A204.1 (cell line): ENCODE measurements around the gene DDHD1.
"Not testable (repeated sequence)": the region's sequence is repeated elsewhere in the genome, so short reads cannot be mapped to it uniquely, and the experiment has no call there.

Source experiments
- FAIRE-seq: peaks from 2 replicates; lab custom pipeline; 2012; peaks lifted over from hg19 to GRCh38; lab: Jason Lieb, UNC

The DDHD1 gene

DNA sequence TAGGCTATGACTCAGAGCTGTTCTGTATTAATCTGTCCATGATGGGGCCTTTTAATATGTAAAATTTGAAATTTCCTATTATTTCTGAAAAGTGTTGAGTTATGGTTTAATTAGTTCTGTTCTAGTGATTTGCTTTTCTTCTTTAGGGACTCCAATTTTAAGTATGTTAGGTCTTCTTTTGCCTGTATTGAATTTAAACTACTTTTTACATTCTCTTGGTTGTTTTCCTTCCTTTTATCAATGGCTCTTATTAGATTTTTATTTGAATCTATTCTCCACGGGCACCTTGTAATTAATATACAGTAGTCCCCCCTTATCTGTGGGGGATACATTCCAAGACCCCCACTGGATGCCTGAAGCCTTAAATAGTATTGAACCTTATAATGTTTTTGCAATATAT is 46.4 kb downstream of the DDHD1 start:
- FAIRE-seq, result no peak

DNA sequence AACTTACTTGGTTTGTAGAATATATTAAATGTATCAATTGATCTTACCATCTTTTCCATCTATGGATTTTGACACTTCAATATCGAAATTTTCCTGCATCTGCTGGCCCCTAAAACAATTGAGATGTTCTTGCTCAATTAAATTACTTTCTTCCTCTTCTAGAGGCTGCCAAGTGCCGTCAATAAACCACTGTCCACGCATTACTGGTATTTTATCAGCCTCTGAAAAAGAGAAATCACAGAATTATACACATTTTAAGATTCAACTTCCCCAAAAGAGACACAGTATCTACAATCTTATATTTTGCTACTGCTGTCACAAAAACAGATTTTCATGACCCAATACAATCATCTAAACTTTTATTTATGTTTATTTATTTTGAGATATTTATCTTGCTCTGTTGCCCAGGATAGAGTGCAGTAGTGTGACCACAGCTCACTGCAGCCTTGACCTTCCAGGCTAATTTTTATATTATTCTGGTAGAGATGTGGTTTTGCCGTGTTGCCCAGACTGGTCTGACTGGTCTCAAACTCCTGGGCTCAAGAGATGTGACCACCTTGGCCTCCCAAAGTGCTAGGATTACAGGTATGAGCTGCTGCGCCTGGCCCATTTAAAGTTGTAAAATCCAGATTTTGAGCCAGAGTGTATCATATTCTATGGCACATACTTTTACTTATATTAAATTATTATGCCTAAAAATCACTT is 49.3 kb downstream of the DDHD1 start:
- no peak for FAIRE-seq

DNA sequence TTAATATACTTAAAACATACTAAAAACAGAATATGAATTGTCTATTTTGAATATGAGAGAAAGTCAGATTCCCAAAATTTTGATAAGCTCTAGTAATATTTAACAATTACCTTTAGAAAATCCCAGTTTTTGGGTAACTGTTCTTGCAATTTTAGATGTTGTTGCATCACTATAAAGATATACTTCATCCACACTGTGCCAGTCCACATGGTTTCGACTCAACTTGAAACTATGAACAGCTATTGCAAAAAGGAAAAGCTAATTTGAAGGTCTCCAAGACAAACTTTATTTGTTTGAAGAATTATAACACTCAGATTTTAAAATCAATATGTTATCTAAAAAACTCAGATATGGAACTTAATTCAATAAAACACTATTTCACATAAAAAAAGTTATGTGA is 59.9 kb downstream of the DDHD1 start:
- no peak for FAIRE-seq

DNA sequence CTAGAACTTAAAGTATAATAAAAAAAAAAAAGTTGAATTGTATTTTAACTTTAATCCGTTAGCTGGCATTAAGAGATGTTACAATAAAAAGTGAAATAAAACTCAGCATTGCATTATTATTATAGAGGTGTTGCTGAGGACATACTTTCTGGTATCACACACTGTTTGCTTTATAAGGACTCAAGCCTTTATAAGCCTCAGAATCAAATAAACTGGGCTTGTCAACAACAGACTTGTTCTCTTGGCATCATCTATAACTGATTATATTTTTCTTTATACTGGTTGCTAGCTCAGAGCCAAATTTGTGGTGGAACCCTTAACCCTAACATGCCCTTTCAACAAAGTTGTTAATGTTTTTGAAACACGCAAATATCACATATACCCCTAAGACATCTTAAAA is 62.3 kb downstream of the DDHD1 start:
- no peak for FAIRE-seq

DNA sequence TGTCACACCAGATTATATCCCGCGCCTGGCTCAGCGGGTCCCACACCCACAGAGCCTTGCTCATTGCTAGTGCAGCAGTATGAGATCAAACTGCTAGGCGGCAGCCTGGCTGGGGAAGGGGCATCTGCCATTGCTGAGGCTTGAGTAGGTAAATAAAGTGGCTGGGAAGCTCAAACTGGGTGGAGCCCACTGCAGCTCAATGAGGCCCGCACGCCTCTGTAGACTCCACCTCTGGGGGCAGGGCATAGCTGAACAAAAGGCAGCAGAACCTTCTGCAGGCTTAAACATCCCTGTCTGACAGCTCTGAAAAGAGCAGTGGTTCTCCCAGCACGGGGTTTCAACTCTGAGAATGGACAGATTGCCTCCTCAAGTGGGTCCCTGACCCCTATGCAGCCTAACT is 68.2 kb downstream of the DDHD1 start:
- not testable (repeated sequence) for FAIRE-seq

DNA sequence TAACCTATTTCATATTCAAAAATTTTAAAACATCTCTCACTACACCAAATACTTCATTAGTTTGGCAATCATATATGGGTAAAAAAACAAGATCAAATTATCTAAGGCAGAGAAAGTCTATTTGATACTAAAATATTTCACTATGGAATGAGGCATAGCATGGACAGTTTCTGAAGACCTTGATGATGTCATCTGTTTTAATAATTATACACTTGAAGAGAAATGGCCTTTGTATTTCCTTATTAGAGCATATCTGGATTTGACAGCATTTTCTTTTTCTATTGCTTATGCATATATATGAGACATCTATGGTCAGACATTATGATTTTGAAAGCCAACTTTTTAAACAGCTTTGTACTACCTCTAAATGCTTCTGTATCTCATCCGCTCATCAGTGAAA is 88.6 kb downstream of the DDHD1 start:
- no peak for FAIRE-seq

DNA sequence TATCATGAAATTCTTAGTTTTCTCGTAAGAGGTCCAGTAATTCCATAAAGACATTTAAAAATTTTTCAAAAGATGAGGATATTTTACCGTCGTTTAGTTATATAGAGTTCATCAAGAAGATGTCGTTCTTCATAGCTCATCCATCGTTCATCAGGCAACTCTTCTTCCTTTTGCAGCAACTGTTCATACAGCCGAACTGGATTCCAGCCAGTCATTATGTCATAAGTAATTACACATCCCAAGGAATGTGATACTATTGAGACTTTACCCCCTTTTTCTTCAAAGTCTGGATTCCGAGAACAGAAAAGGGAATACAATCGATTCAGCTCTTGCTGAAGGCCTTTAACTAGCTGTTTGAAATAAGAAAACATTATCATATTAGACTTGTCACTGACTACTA is 90.3 kb downstream of the DDHD1 start:
- no peak for FAIRE-seq

DNA sequence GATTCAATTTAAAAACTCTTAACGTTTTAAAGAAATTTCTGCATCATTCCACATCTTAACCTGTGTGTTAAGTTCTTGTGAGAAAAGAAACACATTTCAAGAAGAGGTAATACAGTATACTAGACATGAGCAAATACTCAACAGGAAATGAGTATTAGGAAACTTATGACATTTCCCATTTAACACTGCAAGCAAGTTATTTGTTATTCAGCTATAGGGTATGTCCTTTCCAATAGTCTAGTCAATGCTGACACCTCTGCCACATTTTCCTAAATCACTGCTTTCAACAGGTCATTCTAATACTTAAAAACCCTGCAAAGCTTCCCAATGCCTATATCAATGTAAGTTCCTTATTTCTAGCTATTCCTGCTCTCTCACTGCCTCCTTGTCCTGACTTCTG is 93.1 kb downstream of the DDHD1 start:
- FAIRE-seq, result no peak

DNA sequence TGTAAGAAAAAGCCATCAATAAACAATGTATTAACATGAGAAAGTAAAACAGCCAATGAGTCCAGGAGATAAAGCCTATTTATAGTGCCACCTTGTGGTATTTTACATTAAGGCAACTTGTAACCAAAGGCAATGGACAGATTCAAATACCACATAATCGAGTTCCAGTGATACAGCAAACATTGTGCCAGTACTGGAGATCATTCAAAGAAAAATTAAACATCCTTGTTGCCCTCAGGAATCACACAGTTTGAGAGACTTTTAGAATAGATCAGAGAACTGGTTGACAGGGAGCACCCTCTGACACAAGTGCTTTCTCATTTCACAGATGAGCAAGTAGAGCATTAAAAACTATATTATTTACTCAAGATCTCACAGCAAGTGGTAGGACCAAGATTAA is 98.1 kb downstream of the DDHD1 start:
- peak; percentile 98 for FAIRE-seq

DNA sequence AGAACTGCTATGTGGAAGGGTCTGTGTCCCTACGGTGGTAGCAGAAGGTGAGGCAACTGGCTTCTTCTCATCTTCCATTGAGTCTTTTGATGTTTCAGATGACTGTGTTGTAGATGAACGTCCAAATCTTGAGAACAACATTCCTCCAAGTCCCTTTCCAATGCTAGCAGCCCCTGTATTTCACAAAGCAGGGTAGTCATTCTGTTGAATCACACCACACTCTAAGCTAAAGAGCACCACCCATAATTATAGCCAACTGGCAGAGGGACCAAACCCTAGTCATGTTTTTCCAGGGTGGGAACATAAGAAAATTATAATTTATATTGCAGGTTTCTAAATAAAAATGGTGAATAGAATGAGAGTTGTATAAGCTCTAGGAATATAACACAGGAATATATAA is 98.7 kb downstream of the DDHD1 start:
- FAIRE-seq, result no peak

DNA sequence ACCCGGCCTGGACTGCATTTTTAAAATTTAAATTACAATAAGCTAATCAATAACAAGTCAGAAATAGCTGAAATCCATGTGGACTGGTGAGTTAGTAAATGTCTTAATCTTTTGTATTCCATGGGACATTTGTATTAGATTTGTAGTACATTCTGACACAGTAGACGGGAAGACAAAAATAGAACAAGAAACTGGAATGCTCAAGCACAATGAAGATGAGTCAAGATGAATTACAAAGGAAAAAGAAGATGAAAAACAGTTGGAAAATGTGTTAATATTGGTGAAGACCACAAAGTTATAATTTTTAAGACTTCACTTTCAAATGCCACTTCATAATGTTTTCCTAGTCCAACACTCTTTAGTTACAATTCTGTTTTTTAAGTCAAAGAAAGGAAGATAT is 104.5 kb downstream of the DDHD1 start:
- no peak for FAIRE-seq

DNA sequence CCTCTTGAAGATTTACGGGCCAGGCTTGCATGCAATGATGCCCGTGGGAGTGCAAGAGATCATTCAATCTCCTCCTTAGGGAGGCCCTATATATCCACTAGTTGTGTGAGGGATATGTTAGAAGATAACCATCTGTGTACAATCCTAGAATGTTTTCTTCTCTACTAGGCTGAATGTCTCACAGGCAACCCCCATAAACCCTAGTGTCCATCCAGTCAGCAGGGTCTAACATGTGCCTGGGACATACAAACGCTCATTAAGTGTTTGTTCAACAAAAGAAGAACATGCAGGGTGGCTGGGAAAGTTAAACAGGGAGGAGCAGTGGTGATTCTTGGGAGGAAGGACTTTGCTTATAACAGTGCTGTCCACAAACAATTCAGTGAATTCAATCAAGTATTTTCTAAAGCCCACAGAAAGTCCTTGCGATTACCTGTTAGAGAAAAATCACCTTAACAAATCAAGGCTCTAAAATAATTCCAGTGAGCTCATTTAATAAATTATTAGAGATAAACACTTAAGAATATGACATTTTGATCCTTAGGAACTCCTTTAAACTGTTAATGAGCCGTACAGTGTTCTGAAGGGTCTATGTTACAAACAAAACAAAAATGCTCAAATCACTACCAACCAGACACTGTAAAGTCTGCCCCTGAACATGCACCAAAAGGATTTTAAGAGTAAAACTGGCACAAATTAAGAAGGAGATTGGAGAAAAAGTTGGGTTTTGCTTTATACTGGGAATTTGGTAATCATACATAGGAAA is 105.6 kb downstream of the DDHD1 start:
- no peak for FAIRE-seq

DNA sequence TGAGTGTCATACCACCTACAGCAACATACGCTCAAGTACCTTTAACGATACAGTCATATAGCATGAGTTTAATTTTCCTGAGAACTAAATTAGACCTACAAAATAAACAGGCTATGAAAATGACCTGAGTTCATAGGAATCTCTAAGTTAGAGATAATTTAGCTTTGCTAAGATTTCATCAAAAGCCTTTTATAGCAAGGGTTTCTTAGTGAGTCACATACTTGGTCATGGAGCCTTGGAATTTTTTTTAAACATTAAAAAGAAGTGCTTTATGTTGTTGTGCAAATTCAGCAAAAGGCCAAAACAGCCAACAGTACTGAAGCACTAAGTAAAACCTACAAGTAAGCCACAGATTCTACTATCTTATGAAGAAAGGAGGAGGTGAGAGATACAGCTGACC is 108.6 kb downstream of the DDHD1 start:
- no peak for FAIRE-seq

DNA sequence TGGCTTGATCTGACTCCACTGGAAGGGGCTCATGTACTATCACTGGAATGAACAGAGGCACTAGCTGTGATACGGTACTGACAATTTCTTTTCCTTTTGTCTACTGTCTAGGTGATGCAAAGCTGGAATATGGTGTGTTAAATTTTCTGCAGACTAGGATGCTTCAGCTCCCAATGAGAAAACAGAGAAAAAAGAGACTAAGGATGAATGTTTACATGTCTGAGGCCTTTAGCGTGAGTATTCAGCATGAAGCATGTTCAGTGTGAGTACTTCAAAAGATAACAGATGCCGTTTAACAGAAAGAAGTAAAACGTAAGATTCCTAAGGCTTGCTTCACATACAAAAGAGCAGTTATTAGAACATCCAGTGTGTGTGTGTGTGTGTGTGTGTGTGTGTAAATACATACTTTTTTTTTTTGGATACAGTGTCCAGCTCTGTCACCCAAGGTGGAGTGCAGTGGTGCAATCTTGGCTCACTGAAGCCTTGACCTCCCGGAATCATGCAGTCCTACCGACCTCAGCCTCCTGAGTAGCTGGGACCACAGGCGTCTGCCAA is 110.0 kb downstream of the DDHD1 start:
- FAIRE-seq, result no peak

DNA sequence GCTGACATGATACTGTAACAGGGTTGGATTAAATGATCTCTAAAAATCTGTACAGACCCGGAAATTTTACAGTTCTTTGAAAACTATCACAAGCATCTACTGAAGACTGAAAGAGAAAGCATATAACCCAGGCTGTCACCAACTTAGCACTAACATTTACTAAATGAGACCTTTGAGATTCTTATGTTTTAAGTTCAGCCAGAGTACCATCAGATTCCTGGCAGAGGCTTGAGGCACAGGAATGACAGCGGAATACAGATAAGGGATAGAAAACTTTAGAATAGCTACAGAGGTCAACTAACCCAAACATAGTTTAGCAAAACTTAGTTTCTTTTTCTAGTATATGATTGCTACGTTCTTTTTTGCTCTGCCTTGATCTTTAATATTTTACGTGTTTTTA is 110.6 kb downstream of the DDHD1 start:
- no peak for FAIRE-seq

DNA sequence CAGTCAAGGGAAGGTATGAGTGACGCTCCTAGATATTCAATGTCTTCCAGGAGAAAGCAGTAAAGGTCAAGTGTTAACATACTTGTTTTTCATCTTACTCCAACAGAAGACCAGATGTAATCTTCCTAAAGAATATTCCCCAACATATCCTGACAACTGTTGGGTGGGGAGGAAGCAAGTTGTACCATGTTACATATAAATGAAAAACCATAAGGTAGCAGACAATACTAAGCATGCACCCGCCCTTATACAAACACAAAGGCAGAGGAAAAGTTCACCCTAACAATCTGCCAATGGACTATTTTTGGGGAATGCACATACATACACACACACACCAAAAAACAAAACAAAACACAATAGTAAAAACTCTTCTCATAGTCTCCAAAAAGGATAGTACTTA is 112.1 kb downstream of the DDHD1 start:
- FAIRE-seq, result no peak

DNA sequence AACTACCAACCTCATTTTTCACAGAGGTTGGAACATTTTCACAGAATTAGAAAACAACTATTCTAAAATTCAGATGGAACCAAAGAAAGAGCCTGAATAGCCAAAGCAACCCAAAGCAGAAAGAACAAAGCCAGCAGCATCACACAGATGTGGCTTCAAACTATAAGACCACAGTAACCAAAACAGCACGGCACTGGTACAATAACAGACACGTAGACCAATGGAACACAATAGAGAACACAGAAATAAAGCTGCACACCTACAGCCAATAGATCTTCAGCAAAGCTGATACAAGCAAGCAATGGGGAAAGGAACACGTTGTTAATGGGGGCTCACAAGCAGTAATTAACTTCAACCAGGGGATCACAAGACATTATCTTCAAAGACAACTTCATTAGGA is 114.5 kb downstream of the DDHD1 start:
- no peak for FAIRE-seq

DNA sequence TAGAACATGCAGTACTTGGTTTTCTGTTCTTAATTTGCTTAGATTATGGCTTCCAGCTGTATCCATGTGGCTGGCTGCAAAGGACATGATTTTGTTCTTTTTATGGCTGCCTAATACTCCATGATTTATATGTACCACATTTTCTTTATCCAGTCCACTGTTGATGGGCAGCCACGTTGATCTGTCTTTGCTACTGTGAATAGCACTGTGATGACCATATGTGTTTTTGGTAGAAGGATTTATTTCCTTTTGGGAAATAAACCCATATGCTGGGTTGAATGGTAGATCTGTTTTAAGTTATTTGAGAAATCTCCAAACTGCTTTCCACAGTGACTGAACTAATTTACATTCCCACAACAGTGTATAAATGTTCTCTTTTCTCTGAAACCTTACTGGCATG is 116.1 kb downstream of the DDHD1 start:
- FAIRE-seq, result no peak

DNA sequence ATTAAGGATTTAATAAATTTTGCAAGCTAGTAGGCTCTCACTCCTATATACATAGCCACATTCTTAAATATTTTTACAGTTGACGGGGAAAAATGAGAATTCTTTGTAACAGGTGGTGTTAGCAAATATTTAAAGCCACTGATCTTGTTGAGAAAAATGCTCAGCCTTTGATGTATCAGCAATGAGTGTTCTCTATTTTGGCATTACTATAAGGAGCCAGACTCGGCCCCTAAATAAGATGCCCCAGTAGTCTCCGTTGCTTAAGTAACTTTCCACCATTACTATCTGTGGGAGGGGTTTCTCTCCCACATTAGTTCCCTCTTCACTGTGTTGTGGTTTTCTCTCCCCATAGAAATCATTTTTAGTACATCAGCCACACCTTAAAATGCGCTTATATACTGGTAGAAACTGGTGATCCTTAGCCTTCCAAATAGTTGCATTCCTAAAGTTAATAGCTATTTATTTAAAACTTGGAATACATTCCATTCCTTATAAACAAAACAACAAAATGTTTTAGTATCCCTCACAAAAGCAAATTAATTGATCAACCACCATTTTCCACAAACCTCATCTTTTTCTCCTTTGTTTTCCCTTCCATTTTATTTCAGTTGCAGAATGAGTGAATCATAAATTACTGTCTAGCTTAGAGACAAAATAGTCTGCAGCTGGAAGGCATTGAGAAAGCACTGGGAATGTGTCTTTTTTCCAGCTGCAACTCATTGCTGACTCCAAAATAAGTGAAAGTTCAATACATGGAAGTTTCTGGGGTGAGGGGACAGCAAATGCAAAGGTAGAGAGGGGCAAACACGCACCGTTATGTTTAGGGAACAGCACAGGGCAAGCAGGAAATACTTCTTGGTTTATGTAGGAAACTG is 117.5 kb downstream of the DDHD1 start:
- no peak for FAIRE-seq

DNA sequence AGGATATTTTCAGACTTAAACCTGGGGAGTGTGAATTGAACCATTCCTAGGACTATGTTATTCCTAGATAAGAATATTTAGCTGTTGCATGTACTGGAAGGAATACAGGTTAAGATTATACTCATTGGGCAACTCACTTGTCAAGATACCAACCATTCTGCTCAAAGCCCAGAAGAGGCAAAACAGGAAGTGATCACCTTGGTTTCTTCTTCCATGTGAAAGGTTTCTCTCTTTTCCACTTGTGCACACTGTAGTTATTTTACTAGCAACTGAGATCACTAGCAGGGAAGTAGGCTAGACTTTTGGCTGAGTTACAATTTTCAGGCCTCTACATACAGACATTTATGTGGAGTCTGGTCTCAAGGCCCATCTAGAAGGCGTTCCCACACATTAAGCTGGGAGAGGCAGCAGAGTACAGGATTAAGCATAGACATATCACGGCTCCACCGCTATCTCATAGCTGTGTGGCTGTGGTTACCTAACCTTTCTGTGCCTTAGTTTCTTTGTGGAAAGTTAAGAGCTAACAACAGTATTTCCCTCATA is 118.4 kb downstream of the DDHD1 start:
- FAIRE-seq, result no peak

DNA sequence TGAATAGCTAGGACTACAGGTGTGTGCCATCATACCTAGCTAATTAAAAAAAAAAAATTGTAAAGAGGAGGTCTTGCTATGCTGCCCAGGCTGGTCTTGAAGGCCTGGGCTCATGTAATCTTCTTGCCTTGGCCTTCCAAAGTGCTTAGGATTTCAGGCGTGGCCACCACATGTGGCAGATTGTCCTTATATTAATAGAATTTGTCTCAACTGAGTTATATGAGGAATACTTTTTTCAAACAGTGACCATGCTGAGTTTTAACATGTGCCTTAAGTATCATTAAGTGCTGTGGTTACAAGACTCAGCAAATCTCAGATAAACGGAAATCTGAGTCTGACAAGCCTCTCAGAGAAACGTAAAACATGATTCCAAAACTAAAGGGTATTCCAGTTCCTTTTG is 119.1 kb downstream of the DDHD1 start:
- FAIRE-seq, result no peak

DNA sequence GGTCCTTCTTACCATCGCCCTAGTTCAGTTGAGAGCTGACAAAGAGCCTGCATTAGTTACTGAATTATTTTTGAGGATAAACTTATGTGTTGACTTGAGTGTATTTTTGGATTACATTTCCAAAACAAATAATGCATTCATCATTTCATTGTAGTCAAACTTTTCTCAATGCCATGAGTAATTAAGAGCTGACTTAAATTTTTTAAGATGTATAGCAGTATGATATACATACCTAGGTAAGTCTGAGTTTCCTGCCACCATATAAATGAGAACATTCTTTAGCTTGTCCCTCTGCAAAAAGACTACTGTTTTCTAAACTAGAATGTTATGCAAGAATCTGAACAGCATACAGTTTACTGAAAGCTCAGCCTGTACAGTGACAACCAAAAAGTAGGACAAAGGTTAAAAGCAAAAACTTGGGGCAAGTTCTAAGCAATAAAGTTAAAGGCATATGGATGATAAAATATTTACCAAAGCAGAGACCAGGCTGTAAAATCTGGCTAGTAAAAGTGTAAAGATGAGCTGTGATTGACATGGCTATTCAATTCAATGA is 120.2 kb downstream of the DDHD1 start:
- FAIRE-seq, result no peak
